ENCODE results near the gene EGLN2.
"Not testable (repeated sequence)": the region's sequence is repeated elsewhere in the genome, so short reads cannot be mapped to it uniquely, and the experiment has no call there.

The EGLN2 gene

DNA sequence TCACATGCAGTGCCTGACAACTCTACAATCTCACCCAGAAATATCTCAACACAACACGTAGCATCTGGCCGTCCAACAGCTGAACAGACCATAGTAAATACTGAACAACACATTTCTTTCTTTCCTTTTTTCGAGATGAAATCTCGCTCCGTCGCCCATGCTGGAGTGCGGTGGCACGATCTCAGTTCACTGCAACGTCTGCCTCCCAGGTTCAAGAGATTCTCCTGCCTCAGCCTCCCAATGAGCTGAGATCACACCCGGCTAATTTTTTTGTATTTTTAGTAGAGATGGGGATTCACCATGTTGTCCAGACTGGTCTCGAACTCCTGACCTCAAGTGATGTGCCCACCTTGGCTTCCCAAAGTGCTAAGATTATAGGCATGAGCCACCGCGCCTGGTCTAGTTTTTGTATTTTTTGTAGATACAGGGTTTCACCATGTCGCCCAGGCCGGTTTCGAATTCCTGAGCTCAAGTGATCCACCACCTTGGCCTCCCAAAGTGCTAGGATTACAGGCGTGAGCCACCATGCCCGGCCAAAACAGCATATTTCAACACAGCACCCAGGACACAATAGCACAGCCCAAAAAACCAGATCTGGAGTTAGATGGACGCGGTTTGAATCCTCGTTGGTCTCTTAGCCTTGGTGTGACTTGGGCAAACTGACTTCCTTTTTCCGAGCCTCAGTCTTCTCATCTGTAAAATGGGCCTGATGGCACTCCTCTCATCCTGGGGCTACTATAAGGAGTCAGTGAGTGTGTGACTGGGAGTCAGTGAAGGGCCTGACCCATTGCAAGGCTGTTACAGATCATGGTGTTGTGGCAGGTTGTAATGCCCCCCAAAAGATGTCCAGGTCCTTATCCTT is 28.6 kb downstream of the EGLN2 start:
- no peak overlapping the region for H3K4me3 ChIP-seq (ENCODE audit: low read length)
- DNase-seq (ENCODE audit: low read depth), result no peak
- TF ChIP-seq, protein P1, sequence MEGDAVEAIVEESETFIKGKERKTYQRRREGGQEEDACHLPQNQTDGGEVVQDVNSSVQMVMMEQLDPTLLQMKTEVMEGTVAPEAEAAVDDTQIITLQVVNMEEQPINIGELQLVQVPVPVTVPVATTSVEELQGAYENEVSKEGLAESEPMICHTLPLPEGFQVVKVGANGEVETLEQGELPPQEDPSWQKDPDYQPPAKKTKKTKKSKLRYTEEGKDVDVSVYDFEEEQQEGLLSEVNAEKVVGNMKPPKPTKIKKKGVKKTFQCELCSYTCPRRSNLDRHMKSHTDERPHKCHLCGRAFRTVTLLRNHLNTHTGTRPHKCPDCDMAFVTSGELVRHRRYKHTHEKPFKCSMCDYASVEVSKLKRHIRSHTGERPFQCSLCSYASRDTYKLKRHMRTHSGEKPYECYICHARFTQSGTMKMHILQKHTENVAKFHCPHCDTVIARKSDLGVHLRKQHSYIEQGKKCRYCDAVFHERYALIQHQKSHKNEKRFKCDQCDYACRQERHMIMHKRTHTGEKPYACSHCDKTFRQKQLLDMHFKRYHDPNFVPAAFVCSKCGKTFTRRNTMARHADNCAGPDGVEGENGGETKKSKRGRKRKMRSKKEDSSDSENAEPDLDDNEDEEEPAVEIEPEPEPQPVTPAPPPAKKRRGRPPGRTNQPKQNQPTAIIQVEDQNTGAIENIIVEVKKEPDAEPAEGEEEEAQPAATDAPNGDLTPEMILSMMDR (conservative IDR thresholded peaks at IDR 0.05; ENCODE audit: low read length), result no peak

DNA sequence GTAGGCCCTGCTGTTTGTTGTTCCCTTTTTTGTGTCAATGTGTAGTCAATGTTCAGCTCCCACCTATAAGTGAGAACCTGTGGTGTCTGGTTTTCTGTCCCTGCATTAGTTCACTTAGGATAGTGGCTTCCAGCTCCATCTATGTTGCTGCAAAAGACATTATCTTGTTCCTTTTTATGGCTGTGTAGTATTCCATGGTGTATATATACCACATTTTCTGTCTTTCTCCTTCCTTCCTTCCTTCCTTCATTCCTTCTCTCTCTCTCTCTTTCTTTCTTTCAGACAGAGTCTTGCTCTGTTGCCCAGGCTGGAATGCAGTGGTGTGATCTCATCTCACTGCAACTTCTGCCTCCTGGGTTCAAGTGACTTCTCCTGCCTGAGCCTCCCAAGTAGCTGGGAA is 30.2 kb downstream of the EGLN2 start:
- TF ChIP-seq, protein P1 (conservative IDR thresholded peaks at IDR 0.05; ENCODE audit: low read length), result no peak
- DNase-seq (ENCODE audit: low read depth), result no peak
- H3K4me3 ChIP-seq (ENCODE audit: low read length), result no peak overlapping the region

DNA sequence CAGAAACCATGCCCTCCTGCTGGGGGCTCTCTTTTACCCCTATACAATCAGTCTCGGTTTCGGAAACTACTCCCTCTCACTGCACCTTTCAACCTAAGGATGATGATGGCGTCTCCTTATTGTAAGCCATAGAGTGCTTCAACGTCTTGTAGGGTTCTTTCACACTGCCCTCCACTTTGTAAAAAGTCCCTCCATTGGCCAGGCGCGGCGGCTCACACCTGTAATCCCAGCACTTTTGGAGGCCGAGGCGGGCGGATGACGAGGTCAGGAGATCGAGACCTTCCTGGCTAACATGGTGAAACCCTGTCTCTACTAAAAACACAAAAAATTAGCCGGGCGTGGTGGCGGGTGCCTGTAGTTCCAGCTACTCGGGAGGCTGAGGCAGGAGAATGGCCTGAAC is 31.8 kb downstream of the EGLN2 start:
- not testable (repeated sequence) for H3K4me3 ChIP-seq (ENCODE audit: low read length); DNase-seq (ENCODE audit: low read depth)

DNA sequence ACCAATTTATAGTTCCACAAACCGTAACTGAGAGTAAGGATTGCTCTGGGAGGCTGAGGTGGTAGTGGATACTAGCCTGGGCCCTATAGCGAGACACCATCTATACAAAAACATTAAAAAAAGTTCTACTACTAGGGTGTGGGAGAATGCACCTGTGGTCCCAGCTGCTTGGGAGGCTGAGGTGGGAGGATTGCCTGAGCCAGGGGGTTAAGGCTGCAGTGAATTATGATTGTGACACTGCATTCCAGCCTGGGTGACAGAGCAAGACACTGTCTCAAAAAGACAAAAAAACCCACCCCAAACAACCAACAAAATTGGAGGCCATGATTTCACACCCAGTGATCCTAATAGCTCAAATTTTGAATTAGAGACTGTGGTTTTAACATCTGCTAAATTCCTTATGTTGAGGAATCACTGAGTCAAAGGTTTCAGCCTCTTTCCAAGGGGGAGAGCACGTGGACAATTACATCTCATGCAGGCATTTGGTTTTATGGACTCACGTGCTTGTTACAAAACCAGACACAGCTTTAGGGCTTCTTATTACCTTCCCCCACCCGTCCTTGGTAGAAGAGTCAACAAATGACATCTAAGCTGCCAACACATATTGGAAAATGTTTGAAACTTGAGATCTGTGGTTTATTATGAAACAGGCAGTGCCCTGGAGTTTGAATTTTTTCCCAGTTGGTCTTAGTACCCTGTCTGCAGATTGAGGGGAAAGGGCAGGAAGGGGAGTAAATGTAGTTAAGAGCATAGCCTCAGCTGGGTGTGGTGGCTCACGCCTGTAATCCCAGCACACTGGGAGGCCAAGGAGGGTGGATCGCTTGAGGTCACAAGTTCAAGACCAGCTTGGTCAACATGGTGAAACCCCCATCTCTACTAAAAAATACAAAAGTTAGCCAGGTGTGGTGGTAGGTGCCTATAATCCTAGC is 32.8 kb downstream of the EGLN2 start:
- H3K4me3 ChIP-seq (ENCODE audit: low read length), result no peak overlapping the region
- DNase-seq (ENCODE audit: low read depth), result peak; percentile 100
- TF ChIP-seq, protein P1 (conservative IDR thresholded peaks at IDR 0.05; ENCODE audit: low read length), result no peak

DNA sequence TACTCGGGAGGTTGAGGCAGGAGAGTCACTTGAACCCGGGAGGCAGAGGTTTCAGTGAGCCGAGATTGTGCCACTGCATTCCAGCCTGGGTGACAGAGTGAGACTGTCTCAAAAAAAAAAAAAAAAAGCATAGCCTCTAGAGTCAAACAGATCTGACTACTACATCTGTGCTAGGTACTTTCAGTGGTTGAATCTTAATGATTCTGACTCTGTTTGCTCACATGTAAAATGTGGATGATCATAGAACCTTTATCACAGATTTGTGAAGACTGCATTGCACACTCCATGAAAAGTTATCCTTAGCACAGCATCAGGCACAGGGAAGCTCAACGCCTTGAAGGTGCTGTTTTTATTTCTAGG is 33.4 kb downstream of the EGLN2 start:
- H3K4me3 ChIP-seq (ENCODE audit: low read length); DNase-seq (ENCODE audit: low read depth): not testable (repeated sequence)

DNA sequence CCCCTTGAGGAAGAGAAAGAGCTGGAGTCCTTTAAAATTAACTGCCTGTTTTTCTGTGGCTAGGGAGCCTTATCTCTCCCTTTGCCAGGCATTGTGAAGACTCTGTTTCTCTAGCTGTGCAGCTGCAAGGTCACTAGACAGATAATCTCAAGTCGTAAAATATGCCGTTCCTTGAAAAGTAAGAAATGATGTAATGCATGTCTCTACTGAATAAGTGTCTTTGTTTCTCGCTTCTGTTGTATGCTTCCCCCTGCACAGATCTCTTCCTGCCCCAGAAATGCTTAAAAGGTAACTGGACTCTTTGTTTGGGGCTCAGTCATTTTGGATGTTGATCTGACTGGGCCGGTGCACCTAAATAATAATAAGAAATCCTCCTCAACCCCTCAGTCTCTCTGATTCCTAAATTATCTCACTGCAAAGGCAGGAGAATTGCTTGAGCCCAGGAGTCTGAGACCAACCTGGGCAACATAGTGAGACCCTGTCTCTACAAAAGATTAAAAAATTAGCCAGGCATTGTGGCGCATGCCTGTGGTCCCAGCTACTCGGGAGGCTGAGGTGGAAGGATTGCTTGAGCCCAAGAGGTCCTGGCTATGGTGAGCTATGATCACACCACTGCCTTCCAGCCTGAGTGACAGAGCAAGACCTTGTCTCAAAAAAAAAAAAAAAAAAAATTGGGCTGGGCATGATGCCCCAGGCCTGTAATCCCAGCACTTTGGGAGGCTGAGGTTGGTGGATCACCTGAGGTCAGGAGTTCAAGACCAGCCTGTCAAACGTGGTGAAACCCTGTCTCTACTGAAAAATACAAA is 34.9 kb downstream of the EGLN2 start:
- not testable (repeated sequence) for H3K4me3 ChIP-seq (ENCODE audit: low read length); DNase-seq (ENCODE audit: low read depth)

DNA sequence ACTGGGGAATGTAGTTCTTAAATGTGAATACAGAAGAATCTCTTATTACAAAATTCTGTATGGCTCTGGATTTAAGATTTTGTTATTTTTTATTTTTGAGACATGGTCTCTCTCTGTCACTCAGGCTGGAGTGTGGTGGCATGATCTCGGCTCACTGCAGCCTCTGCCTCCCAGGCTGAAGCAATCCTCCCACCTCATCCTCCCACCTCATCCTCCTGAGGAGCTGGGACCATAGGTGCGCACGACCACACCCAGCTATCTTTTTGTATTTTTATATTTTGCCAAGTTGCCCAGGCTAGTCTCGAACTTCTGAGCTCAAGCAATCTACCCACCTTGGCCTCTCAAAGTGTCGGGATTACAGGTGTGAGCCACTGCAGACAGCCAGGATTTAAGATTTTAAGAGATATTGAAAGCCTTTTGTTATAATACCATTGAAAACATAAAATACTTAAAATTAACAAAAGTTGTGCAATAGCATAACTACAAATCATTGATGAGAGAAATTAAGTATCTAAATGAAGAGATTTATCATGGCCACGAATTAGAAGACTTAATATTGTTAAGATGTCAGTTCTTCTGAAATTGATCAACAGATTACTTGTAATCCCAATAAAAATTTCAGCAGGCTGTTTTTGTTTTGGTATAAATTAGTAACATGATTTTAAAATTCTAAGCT is 37.9 kb downstream of the EGLN2 start:
- no peak for DNase-seq (ENCODE audit: low read depth)

DNA sequence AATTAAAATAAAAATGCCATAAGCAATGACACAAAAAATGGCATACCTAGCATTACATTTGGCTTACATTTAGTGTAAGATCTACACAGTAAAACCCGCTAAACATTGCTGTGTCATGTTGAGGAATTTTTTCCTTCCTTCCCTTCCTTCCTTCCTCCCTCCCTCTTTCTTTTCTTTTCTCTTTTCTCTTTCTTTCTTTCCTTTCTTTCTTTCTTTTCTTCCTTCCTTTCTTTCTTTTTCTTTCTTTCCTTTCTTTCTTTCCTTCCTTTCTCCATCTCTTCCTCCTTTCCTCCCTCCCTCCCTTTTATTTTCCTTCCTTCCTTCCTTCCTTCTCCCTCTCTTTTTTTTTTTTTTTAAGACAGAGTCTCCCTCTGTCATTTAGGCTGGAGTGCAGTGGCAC is 39.5 kb downstream of the EGLN2 start:
- H3K4me3 ChIP-seq (ENCODE audit: low read length); DNase-seq (ENCODE audit: low read depth): not testable (repeated sequence)

More for the DNA sequence above, 37.9 kb downstream of the EGLN2 start:
- H3K4me3 ChIP-seq (ENCODE audit: low read length), result no peak overlapping the region
- TF ChIP-seq, protein P1 (conservative IDR thresholded peaks at IDR 0.05; ENCODE audit: low read length), result no peak

DNA sequence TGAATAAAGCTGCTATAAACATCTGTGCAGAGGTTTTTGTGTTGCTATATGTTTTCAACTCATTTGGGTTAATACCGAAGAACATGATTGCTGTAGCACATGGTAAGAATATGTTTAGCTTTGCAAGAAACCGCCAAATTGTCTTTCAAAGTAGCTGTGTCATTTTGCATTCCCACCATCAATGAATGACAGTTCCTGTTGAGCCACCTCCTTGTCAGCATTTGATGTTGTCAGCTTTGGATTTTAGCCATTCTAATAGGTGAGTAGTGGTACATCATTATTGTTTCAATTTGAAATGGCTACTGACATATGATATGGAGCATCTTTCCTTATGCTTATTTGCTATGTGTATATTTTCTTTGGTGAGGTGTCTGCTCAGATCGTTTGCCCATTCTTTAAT is 43.0 kb downstream of the EGLN2 start:
- H3K4me3 ChIP-seq (ENCODE audit: low read length); DNase-seq (ENCODE audit: low read depth): not testable (repeated sequence)

DNA sequence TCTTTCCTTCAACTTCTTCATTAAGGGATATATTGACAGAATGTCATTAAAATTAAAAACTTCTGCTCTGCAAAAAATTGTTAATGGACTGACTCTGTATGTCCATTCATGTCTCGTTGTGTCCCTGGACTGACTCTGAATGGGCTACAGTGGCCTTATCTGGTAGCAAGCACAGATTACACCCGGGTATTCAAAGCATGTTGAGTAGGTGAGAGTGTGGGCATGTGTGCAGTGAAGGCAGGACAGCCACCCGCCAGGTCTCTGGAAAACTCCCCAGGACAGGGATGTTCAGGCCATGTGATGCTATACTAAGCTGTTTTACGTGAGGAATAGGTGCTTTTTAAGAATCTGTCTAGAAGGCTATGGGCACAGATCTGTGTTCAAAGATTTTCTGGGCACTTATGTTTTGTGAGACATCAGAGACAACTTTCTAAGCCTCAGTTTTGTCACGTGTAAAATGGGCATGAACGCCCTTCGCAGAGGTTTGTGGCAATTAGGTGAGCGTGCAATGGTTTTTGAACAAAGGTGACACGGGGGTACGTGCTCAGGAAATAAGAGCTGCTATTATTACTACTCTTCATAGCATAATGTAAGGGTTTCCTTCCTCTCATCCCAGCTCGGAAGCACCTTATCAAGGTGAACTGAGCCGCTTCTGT is 44.1 kb downstream of the EGLN2 start:
- not testable (repeated sequence) for DNase-seq (ENCODE audit: low read depth); H3K4me3 ChIP-seq (ENCODE audit: low read length)

DNA sequence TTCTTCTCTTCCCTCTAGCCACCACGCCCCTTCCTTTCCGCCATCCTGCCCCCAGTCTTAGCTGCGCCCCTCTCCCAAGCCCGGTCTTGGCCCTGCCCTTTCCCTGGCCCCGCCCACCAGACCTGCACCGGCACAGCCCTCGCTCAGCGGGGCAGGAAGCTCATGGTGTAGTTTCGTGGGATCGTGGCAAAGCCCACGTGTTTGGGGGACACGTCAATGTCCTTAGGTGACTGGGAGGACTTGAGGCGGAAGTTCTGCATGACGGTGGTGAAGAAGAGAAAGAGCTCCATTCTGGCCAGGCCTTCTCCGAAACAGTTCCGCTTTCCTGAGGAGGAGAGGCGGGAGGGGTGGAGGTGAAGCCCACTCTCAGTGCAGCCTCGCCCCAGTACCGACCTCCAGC is 44.7 kb downstream of the EGLN2 start:
- H3K4me3 ChIP-seq (ENCODE audit: low read length); DNase-seq (ENCODE audit: low read depth): not testable (repeated sequence)

DNA sequence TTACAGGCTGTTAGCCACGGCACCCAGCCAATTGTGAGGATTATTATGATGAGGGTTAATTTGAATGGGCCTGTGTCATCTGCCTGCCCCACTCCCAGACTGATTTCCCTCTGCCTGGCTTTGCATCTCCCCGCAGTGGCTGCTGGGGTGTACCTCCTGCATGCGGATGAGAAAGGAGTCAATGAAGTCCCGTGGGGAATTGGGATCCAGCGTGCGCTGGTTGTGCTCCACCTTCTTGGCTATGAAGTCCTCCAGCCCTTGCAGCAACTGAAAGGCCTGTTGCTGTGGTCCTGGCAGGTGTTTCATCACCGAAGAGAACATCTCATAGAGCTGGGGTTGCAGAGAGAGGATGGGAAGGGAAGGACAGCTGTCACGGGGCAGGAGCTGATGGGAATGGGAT is 47.7 kb downstream of the EGLN2 start:
- H3K4me3 ChIP-seq (ENCODE audit: low read length); DNase-seq (ENCODE audit: low read depth): not testable (repeated sequence)

DNA sequence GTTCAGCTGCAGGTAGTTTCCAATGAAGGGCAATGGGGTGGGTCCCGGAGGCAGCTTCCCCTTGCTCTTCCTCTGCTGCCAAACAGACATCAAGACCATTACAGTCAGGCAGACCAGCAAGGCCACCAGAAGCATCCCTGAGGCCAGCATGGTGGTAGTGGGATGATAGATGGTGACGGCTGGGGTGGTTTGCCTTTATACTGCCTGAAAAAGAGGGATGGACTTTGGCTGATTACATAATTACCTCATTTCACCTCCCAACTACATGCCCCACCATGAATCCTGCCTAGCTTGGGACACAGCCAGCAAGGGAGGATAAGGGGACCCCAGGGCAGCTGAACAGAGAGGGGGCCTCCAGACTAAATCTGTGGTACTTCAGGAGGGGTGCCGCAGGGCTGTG is 51.3 kb downstream of the EGLN2 start, which contains the start of gene CYP2A6:
CYP2A6 (minus strand) TSS at position 171 of the 400 bp plus-strand sequence; CDS start at position 150, 21 bp downstream.
- not testable (repeated sequence) for DNase-seq (ENCODE audit: low read depth); H3K4me3 ChIP-seq (ENCODE audit: low read length)
